Measurements from ENCODE around the gene TIAL1.

TIAL1 gene

DNA sequence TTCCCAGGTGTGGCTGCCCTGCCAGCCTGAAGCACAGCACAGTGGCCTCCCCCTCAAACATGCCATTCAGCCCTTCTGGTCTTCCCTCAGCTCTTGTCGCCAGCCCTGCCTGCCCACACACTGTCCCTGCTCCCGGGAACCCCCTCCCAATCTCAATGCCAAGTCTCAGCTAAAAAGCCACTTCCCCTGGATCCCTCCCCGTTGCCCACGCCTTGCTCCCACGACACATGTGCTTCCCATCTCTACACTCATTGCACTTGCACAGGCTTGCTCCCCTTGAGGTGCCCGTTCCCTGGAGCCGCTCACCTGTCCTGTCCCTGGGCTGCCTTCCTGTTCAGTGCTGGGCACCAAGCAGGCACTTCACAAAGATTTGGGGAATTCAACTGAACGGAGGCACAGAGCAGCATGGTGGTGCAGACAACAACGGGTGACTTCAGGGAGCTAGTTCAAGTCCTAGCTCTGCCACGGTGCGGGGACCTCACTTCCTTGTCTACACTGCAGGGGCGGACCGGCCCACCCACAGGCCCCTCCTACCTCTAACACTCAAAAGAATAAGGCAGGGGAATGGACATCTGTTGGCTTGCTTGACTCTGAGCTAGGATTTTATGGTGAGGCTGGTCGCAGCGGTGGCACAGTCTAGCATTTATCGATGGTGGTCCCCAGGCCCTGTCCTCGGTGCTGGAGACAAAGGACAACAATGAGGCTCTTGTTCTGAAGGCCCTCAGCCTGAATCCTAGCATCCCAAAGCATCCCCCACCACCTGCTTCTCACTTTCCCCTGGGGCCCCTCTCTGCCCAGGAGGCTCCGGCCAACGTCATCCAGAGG is 72.7 kb downstream of the TIAL1 start:
- no peak for TF ChIP-seq Cebpa-rat (IDR thresholded peaks at IDR 0.05)
- Histone ChIP-seq H3K4me2 (no peak overlapping the region), H3K27ac (no peak overlapping the region), H3K4me1 (peaks cover 30% of the 10 kb centered on the region), H3K9me3 (no peaks in the 10 kb centered on the region), H3K27me3 (no peaks in the 10 kb centered on the region), H3K9ac (no peak overlapping the region), H3K36me3 (peaks cover 39% of the 10 kb centered on the region), H4K20me1 (peaks cover 7% of the 10 kb centered on the region; the same call in 1 of the 2 replicates), H3K4me3 (no peak overlapping the region)
